Measurements from ENCODE around the gene GOLGA6L7. TPM values are rescaled to one million over a fixed set of nuclear protein-coding genes. Genes with fewer than 3 reads are reported as not detected.
"Not testable (repeated sequence)": the region's sequence is repeated elsewhere in the genome, so short reads cannot be mapped to it uniquely, and the experiment has no call there.

GOLGA6L7 gene
- total RNA-seq, 1 experiment from 2014 or later = not detected

DNA sequence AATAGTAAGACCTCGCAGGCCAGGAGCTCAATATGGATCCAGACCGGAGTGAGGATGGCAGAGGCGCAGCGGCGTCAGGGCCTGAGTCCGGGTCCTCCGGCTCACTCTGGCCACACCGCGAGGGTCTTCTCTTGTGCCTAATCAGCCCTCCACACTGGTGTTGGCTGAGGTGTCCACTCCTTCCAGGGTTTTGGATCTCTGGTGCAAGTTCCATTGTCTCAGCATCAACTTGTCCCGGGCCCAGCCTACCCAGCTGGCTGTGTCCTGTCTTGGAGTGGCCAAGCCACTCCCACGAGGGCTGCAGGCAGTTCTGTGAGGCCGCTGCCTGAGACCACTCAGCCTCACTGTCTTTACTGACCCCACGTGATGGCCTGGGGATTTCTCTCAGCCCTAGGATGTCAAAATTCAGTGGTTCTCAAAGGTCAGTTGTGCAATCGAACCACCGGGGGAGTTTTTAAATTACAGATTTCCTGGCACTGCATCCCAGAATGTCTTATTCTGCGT is 12.6 kb upstream of the GOLGA6L7 start:
- H3K36me3 ChIP-seq (ENCODE audit: low read depth) = no peaks in the 10 kb centered on the region
- no peak overlapping the region for H3K27ac ChIP-seq
- no peak overlapping the region for H3K4me2 ChIP-seq
- H3F3A ChIP-seq (ENCODE audit: insufficient read depth, low read depth) = no peaks in the 10 kb centered on the region
- BruUV-seq (replicated peaks) = no TSS peak
- ChIA-PET CTCF (no interaction called here), POLR2A (ENCODE audit: unreplicated experiment) (no interaction called here)
- TF ChIP-seq, protein P1, sequence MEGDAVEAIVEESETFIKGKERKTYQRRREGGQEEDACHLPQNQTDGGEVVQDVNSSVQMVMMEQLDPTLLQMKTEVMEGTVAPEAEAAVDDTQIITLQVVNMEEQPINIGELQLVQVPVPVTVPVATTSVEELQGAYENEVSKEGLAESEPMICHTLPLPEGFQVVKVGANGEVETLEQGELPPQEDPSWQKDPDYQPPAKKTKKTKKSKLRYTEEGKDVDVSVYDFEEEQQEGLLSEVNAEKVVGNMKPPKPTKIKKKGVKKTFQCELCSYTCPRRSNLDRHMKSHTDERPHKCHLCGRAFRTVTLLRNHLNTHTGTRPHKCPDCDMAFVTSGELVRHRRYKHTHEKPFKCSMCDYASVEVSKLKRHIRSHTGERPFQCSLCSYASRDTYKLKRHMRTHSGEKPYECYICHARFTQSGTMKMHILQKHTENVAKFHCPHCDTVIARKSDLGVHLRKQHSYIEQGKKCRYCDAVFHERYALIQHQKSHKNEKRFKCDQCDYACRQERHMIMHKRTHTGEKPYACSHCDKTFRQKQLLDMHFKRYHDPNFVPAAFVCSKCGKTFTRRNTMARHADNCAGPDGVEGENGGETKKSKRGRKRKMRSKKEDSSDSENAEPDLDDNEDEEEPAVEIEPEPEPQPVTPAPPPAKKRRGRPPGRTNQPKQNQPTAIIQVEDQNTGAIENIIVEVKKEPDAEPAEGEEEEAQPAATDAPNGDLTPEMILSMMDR (conservative IDR thresholded peaks at IDR 0.05) = no peak
- TF ChIP-seq EZH2 (IDR thresholded peaks at IDR 0.05; ENCODE audit: low read depth) = no peak
- H3K79me2 ChIP-seq (ENCODE audit: low read depth) = no peaks in the 10 kb centered on the region
- H3K4me3 ChIP-seq = no peak overlapping the region
- H3K9me3 ChIP-seq (ENCODE audit: insufficient read depth, low read depth) = no peaks in the 10 kb centered on the region
- H3K4me1 ChIP-seq (replicated peaks; ENCODE audit: insufficient read depth) = no peaks in the 10 kb centered on the region
- intact Hi-C loops (cut with micrococcal nuclease; ENCODE audit: unreplicated experiment) = no loop called here
- H3K27me3 ChIP-seq (ENCODE audit: insufficient read depth, low read depth) = peaks cover 16% of the 10 kb centered on the region
- DNase-seq = no peak
- no peaks in the 10 kb centered on the region for H4K20me1 ChIP-seq (ENCODE audit: insufficient read depth)
- no peaks in the 10 kb centered on the region for H3K9me2 ChIP-seq (ENCODE audit: insufficient read depth)
- no peak overlapping the region for H2AFZ ChIP-seq

DNA sequence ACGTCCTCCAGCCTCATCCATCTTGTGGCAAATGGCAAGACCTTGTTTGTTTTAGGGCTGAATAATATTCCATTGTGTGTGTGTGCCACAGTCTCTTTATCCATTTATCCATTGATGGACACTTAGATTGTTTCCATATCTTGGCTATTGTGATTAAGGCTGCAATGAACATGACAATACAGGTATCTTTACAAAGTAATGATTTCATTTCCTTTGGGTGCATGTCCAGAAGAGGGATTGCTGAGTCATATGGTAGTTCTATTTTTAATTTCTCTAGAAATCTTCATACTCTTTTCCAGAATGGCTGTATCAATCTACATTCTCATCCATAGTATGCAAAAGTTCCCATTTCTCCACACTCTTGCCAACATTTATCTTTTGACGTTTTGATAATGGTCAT is 6.1 kb upstream of the GOLGA6L7 start:
- DNase-seq, CTCF ChIA-PET: not testable (repeated sequence)

DNA sequence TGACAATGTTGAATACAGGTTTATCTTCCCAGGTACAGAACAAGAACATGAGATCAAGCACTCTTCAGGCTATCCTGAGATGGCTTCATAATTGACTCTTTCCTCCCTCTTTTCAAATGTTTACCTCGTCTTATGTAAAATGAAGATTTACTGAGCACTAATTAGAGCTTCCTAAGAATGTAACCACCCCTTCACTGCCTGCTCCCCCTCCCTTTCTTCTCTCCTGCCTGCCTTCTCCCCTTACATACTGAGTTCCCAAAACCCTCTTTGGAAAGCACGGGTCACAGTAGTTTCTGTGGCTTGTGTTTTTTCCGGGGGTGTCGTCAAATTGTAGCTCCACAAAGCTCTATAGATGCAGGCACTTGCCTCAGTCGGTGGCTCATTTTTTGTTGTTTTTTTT is 5.2 kb upstream of the GOLGA6L7 start:
- H3K4me2 ChIP-seq; H2AFZ ChIP-seq; H4K20me1 ChIP-seq (ENCODE audit: insufficient read depth); POLR2A ChIA-PET (ENCODE audit: unreplicated experiment); BruUV-seq (replicated peaks); intact Hi-C loops (cut with micrococcal nuclease; ENCODE audit: unreplicated experiment); H3K9me2 ChIP-seq (ENCODE audit: insufficient read depth); CTCF ChIA-PET; H3K79me2 ChIP-seq (ENCODE audit: low read depth); H3K9me3 ChIP-seq (ENCODE audit: insufficient read depth, low read depth); H3K27ac ChIP-seq; H3K36me3 ChIP-seq (ENCODE audit: low read depth); H3K4me3 ChIP-seq; H3K27me3 ChIP-seq (ENCODE audit: insufficient read depth, low read depth); H3F3A ChIP-seq (ENCODE audit: insufficient read depth, low read depth); H3K4me1 ChIP-seq (replicated peaks; ENCODE audit: insufficient read depth); DNase-seq: not testable (repeated sequence)

More for the DNA sequence above, 6.1 kb upstream of the GOLGA6L7 start:
- H3K36me3 ChIP-seq (ENCODE audit: low read depth); H3K27ac ChIP-seq; H2AFZ ChIP-seq; POLR2A ChIA-PET (ENCODE audit: unreplicated experiment); H3K4me3 ChIP-seq; H3K27me3 ChIP-seq (ENCODE audit: insufficient read depth, low read depth); H3K4me2 ChIP-seq; H3K9me2 ChIP-seq (ENCODE audit: insufficient read depth); intact Hi-C loops (cut with micrococcal nuclease; ENCODE audit: unreplicated experiment); H3F3A ChIP-seq (ENCODE audit: insufficient read depth, low read depth); BruUV-seq (replicated peaks); H4K20me1 ChIP-seq (ENCODE audit: insufficient read depth); H3K9me3 ChIP-seq (ENCODE audit: insufficient read depth, low read depth); H3K79me2 ChIP-seq (ENCODE audit: low read depth); H3K4me1 ChIP-seq (replicated peaks; ENCODE audit: insufficient read depth): not testable (repeated sequence)

DNA sequence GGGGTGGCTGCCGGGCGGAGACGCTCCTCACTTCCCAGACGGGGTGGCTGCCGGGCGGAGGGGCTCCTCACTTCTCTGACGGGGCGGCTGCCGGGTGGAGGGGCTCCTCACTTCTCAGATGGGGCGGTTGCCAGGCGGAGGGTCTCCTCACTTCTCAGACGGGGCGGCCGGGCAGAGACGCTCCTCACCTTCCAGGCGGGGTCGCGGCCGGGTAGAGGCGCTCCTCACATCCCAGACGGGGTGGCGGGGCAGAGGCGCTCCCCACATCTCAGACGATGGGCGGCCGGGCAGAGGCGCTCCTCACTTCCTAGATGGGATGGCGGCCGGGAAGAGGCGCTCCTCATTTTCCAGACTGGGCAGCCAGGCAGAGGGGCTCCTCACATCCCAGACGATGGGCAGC is 1.3 kb upstream of the GOLGA6L7 start:
- H3K4me2 ChIP-seq; H3F3A ChIP-seq (ENCODE audit: insufficient read depth, low read depth); H4K20me1 ChIP-seq (ENCODE audit: insufficient read depth); H3K4me1 ChIP-seq (replicated peaks; ENCODE audit: insufficient read depth); H3K36me3 ChIP-seq (ENCODE audit: low read depth); H2AFZ ChIP-seq; DNase-seq; BruUV-seq (replicated peaks); H3K4me3 ChIP-seq; H3K9me2 ChIP-seq (ENCODE audit: insufficient read depth); CTCF ChIA-PET; H3K79me2 ChIP-seq (ENCODE audit: low read depth); H3K27ac ChIP-seq; H3K27me3 ChIP-seq (ENCODE audit: insufficient read depth, low read depth); POLR2A ChIA-PET (ENCODE audit: unreplicated experiment); H3K9me3 ChIP-seq (ENCODE audit: insufficient read depth, low read depth); intact Hi-C loops (cut with micrococcal nuclease; ENCODE audit: unreplicated experiment): not testable (repeated sequence)

DNA sequence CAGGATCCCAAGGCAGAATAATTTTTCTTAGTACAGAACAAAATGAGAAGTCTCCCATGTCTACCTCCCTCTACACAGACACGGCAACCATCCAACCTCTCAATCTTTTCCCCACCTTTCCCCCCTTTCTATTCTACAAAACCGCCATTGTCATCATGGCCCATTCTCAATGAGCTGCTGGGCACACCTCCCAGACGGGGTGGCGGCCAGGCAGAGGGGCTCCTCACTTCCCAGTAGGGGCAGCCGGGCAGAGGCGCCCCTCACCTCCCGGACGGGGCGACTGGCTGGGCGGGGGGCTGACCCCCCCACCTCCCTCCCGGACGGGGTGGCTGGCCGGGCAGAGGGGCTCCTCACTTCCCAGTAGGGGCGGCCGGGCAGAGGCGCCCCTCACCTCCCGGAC is 827 bp upstream of the GOLGA6L7 start:
- H3K79me2 ChIP-seq (ENCODE audit: low read depth); BruUV-seq (replicated peaks); H4K20me1 ChIP-seq (ENCODE audit: insufficient read depth); DNase-seq; H3K27ac ChIP-seq; H3F3A ChIP-seq (ENCODE audit: insufficient read depth, low read depth); POLR2A ChIA-PET (ENCODE audit: unreplicated experiment); H2AFZ ChIP-seq; H3K9me2 ChIP-seq (ENCODE audit: insufficient read depth); H3K4me1 ChIP-seq (replicated peaks; ENCODE audit: insufficient read depth); H3K36me3 ChIP-seq (ENCODE audit: low read depth); H3K4me3 ChIP-seq; CTCF ChIA-PET; H3K27me3 ChIP-seq (ENCODE audit: insufficient read depth, low read depth); H3K9me3 ChIP-seq (ENCODE audit: insufficient read depth, low read depth); intact Hi-C loops (cut with micrococcal nuclease; ENCODE audit: unreplicated experiment); H3K4me2 ChIP-seq: not testable (repeated sequence)

DNA sequence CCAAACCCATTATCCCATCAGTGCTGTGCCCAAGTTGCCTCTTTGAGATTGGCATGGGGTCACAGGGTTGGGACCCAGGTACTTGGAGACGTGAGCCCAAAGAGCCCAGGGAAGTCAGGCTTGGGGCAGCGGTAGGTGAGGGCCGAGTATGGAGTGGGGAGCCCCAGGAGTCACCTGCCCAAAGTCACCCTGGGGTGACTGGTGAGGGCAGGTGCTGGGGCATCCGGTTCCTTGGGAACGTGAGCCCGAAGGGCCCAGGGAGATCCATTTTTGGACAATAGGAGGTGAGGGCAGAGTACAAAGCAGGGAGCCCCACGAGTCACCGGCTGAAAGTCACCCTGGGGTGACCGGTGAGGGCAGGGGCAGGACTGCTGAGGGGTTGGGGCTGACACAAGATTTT is 485 bp downstream of the GOLGA6L7 start:
- BruUV-seq (replicated peaks); H3K36me3 ChIP-seq (ENCODE audit: low read depth); intact Hi-C loops (cut with micrococcal nuclease; ENCODE audit: unreplicated experiment); CTCF ChIA-PET; POLR2A ChIA-PET (ENCODE audit: unreplicated experiment); H3K4me1 ChIP-seq (replicated peaks; ENCODE audit: insufficient read depth); H3K9me2 ChIP-seq (ENCODE audit: insufficient read depth); H3K27me3 ChIP-seq (ENCODE audit: insufficient read depth, low read depth); H3K79me2 ChIP-seq (ENCODE audit: low read depth); H3K4me2 ChIP-seq; H3K9me3 ChIP-seq (ENCODE audit: insufficient read depth, low read depth); H3K4me3 ChIP-seq; H3K27ac ChIP-seq; DNase-seq; H3F3A ChIP-seq (ENCODE audit: insufficient read depth, low read depth); H4K20me1 ChIP-seq (ENCODE audit: insufficient read depth); H2AFZ ChIP-seq: not testable (repeated sequence)

DNA sequence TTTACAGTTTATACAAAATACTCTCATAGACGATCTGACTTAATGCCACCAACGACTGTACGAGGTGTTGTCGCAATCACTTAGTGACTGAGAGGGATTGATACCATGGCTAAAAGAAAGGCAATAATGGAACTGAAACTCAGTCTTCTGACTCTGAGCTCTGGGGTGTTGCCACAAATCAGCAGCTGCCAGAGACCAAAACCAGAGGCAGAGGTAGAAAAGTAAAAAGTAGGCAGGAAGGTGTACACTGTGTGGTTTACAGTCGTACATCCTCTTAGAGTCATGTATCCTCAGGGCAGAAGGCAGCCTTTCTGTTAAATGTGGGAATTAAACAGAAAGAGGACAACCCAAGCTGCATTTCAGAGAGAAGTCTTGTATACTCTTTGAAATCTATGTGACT is 1.2 kb downstream of the GOLGA6L7 start:
- H3K9me2 ChIP-seq (ENCODE audit: insufficient read depth); H2AFZ ChIP-seq; H3K79me2 ChIP-seq (ENCODE audit: low read depth); H3K9me3 ChIP-seq (ENCODE audit: insufficient read depth, low read depth); H3K36me3 ChIP-seq (ENCODE audit: low read depth); H3K27ac ChIP-seq; H3F3A ChIP-seq (ENCODE audit: insufficient read depth, low read depth); H3K27me3 ChIP-seq (ENCODE audit: insufficient read depth, low read depth); H3K4me2 ChIP-seq; H3K4me3 ChIP-seq; POLR2A ChIA-PET (ENCODE audit: unreplicated experiment); H4K20me1 ChIP-seq (ENCODE audit: insufficient read depth); H3K4me1 ChIP-seq (replicated peaks; ENCODE audit: insufficient read depth); BruUV-seq (replicated peaks); intact Hi-C loops (cut with micrococcal nuclease; ENCODE audit: unreplicated experiment); CTCF ChIA-PET; DNase-seq: not testable (repeated sequence)

Measured in PC-9 (cell line).